Endodermal cell (in vitro differentiated cells): ENCODE measurements around the gene SMIM5. TPM values are rescaled to one million over a fixed set of nuclear protein-coding genes. Genes with fewer than 3 reads are reported as not detected.

Experiments
- DNase-seq: peaks from one replicate; pipeline ENCODE4 v3.0.0-alpha.2; 2017
- H3K27ac ChIP-seq: 2 replicates; pipeline ENCODE4 v1.5.1; 2013; ENCODE audit warnings: mild to moderate bottlenecking, low read depth, low read length, moderate library complexity
- H3K27me3 ChIP-seq: 2 replicates; pipeline ENCODE4 v1.6.1; 2013; ENCODE audit warnings: mild to moderate bottlenecking, low read length, moderate library complexity; ENCODE audit not compliant: insufficient read depth, control insufficient read depth, poor library complexity, severe bottlenecking
- H3K36me3 ChIP-seq: 2 replicates; pipeline ENCODE4 v1.7.0; 2013; ENCODE audit warnings: mild to moderate bottlenecking, low read length, moderate library complexity; ENCODE audit not compliant: control insufficient read depth, insufficient read depth
- H3K4me1 ChIP-seq: one replicate; pipeline ENCODE4 v1.7.0; 2013; ENCODE audit warnings: low read length; ENCODE audit not compliant: control insufficient read depth, insufficient read depth
- H3K4me3 ChIP-seq: 2 replicates; pipeline ENCODE4 v1.5.1; 2013; ENCODE audit warnings: mild to moderate bottlenecking, low read length, moderate library complexity
- H3K9ac ChIP-seq: 2 replicates; pipeline ENCODE4 v1.6.1; 2013; ENCODE audit warnings: mild to moderate bottlenecking, low read length, moderate library complexity; ENCODE audit not compliant: poor library complexity, severe bottlenecking; ENCODE audit errors: extremely low read depth
- H3K9me3 ChIP-seq: 2 replicates; pipeline ENCODE4 v1.6.1; 2013; ENCODE audit warnings: mild to moderate bottlenecking, low read length, moderate library complexity; ENCODE audit not compliant: control insufficient read depth
- H3K27ac Mint-ChIP-seq: 2 replicates; pipeline ENCODE4 v1.8.0; 2020; ENCODE audit warnings: mixed read lengths
- H3K27me3 Mint-ChIP-seq: 2 replicates; pipeline ENCODE4 v1.8.0; 2021; ENCODE audit warnings: mild to moderate bottlenecking, mixed read lengths; ENCODE audit not compliant: insufficient read depth
- H3K36me3 Mint-ChIP-seq: 2 replicates; pipeline ENCODE4 v1.8.0; 2020; ENCODE audit warnings: low read depth, mixed read lengths
- H3K4me1 Mint-ChIP-seq: 2 replicates; pipeline ENCODE4 v1.8.0; 2020; ENCODE audit warnings: mixed read lengths
- H3K4me3 Mint-ChIP-seq: 2 replicates; pipeline ENCODE4 v1.8.0; 2020; ENCODE audit warnings: mild to moderate bottlenecking, moderate library complexity, mixed read lengths
- H3K9me3 Mint-ChIP-seq: 2 replicates; pipeline ENCODE4 v1.8.0; 2020; ENCODE audit warnings: mild to moderate bottlenecking, mixed read lengths
- CTCF ChIP-seq: fragments of 200-600 bp; sonication (generic); conservative IDR thresholded peaks from 2 replicates; pipeline ENCODE4 v1.5.0; 2021; ENCODE audit warnings: antibody characterized with exemption, mild to moderate bottlenecking
- WGBS, 2 experiments: methylation state at CpG; one replicate each; pipeline versions ENCODE4 v1.1.5 to v1.1.7; 2013; ENCODE audit warnings: missing lambda C conversion rate in 2 of 2, mixed read lengths in 1 of 2; ENCODE audit not compliant: insufficient coverage in 1 of 2, insufficient read length in 1 of 2; 5-methylcytosine and 5-hydroxymethylcytosine counted together
- total RNA-seq, 2 donors: library from RNA; stranded (reverse); fragmentation: NEBNext Ultra II Directional in 1 of 2; extraction: Animal tissue kit (Norgen Biotek cat#: 25700) in 1 of 2; gene quantifications; 2 replicates in 1 of 2; 3 replicates in 1 of 2; pipeline ENCODE4 v1.2.1, GENCODE V29; 2021

The SMIM5 gene
- total RNA-seq, 2 donors from 2014 or later, result 0.40 TPM; not detected in 1

DNA sequence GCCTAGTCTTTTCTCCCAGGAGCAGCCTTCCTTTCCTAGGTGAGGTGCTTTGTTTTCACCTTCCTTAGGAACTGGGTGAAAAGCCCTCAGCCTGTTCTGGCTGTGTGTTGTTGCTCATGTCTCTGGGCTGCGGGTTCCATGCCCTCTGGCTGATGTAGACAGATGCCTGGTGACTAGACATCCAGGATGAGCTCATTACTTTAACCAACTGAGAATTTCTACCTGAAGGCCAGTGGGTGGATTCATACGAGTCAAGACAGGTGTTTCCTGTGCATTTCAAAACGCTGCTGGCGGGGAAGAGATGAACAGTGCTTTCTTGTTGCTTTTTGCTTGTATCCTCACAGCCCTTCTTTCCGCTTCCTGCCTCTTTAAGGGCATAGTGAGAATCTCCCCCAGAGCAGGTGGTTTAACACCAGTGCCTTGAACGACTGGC is 56.2 kb downstream of the SMIM5 start:
- peaks cover 40% of the 10 kb centered on the region for H3K36me3 ChIP-seq
- Mint-ChIP-seq H3K36me3 (peaks cover 27% of the 10 kb centered on the region), H3K27me3 (no peaks in the 10 kb centered on the region), H3K4me1 (peaks cover 29% of the 10 kb centered on the region), H3K27ac (peak overlapping the region; percentile 16), H3K9me3 (no peaks in the 10 kb centered on the region), H3K4me3 (no peak overlapping the region)
- H3K9ac ChIP-seq, result no peak overlapping the region
- no peak overlapping the region for H3K27ac ChIP-seq
- no peak for DNase-seq
- TF ChIP-seq CTCF, result no peak
- H3K4me3 ChIP-seq, result no peak overlapping the region
- H3K9me3 ChIP-seq, result no peaks in the 10 kb centered on the region
- H3K4me1 ChIP-seq, result peaks cover 8% of the 10 kb centered on the region
- WGBS, 2 experiments, result 95 to 97% methylated on average over 5 to 6 of the region's 6 CpGs
- H3K27me3 ChIP-seq, result no peaks in the 10 kb centered on the region

Other genes starting within 250 kb of the SMIM5 start
- gene GRB2, start 227.8 kb upstream of the SMIM5 start, total RNA-seq, result 10 to 100 TPM; 85.5 to 86.6 TPM
- gene TMEM94, start 176.8 kb upstream of the SMIM5 start, total RNA-seq, result 100 to 1,000 TPM in 1 of 2 donors, 10 to 100 TPM in 1; 96.0 to 106 TPM
- gene CASKIN2, start 117.9 kb upstream of the SMIM5 start, total RNA-seq, result 10 to 100 TPM; 26.4 to 31.0 TPM
- gene TSEN54, start 116.9 kb upstream of the SMIM5 start, total RNA-seq, result 10 to 100 TPM; 37.7 to 39.1 TPM
- gene LLGL2, start 107.7 kb upstream of the SMIM5 start, total RNA-seq, result 100 to 1,000 TPM; 128 to 149 TPM
- 100 to 1,000 TPM in 1 of 2 donors, 10 to 100 TPM in 1; 89.0 to 123 TPM for gene MYO15B, start 45.6 kb upstream of the SMIM5 start, total RNA-seq
- gene RECQL5, start 33.7 kb downstream of the SMIM5 start, total RNA-seq, result 10 to 100 TPM; 54.3 TPM
- 100 to 1,000 TPM in 1 of 2 donors, 10 to 100 TPM in 1; 96.5 to 113 TPM for gene SAP30BP, start 33.9 kb downstream of the SMIM5 start, total RNA-seq
- gene ITGB4, start 88.0 kb downstream of the SMIM5 start, total RNA-seq, result 1 to 10 TPM; 3.4 to 5.1 TPM
- gene GALK1, start 131.8 kb downstream of the SMIM5 start, total RNA-seq, result 10 to 100 TPM; 26.7 to 33.2 TPM
- gene UNK, start 151.4 kb downstream of the SMIM5 start, total RNA-seq, result 10 to 100 TPM; 38.0 to 39.0 TPM
- 1 to 10 TPM; 6.3 to 6.4 TPM for gene UNC13D, start 211.0 kb downstream of the SMIM5 start, total RNA-seq
- 10 to 100 TPM; 74.3 to 82.7 TPM for gene WBP2, start 221.9 kb downstream of the SMIM5 start, total RNA-seq
- gene TRIM47, start 245.1 kb downstream of the SMIM5 start, total RNA-seq, result 1 to 10 TPM; 1.6 to 2.7 TPM